Panc1 (cell line): ENCODE results near the gene MOCS1. TPM values are rescaled to one million over a fixed set of nuclear protein-coding genes. Genes with fewer than 3 reads are reported as not detected.

Experiments
- ATAC-seq: fragments of 200-7000 bp; cut with Tn5 transposase; 2 replicates; pipeline ENCODE4 v1.9.1; 2020; ENCODE audit warnings: mild to moderate bottlenecking, moderate library complexity
- BruUV-seq: library from RNA; stranded (reverse); fragments of 400-500 nt; replicated peaks from 2 replicates; lab custom pipeline; 2021; lab: Mats Ljungman, UMichigan
- CTCF ChIA-PET: fragments of 300-600 bp; sonication (Branson Sonifier 250); formaldehyde crosslinking; loops from one replicate; lab custom pipeline; 2022; ENCODE audit warnings: antibody characterized with exemption; lab: Charles Lee
- POLR2A ChIA-PET: fragments of 300-600 bp; sonication (Branson Sonifier 250); formaldehyde crosslinking; loops from one replicate; lab custom pipeline; 2022; ENCODE audit warnings: antibody characterized with exemption; lab: Charles Lee
- DNase-seq: peaks from one replicate; pipeline ENCODE4 v3.0.0-alpha.2; 2010; ENCODE audit warnings: low read depth, low spot score
- H3K27ac ChIP-seq: 2 replicates; pipeline ENCODE4 v1.5.1; 2011; ENCODE audit warnings: mild to moderate bottlenecking, low read length, inconsistent platforms
- H3K27me3 ChIP-seq: fragments of 200-500 bp; sonication (Bioruptor generic); 2 replicates; pipeline ENCODE4 v1.6.0; 2014; ENCODE audit warnings: low read length, inconsistent platforms; ENCODE audit not compliant: control insufficient read depth, insufficient read depth
- H3K36me3 ChIP-seq: fragments of 200-500 bp; sonication (Bioruptor generic); 2 replicates; pipeline ENCODE4 v1.5.1; 2014; ENCODE audit warnings: inconsistent platforms, mild to moderate bottlenecking, low read length, moderate library complexity; ENCODE audit not compliant: control insufficient read depth, insufficient read depth
- H3K4me1 ChIP-seq: 2 replicates; pipeline ENCODE4 v1.5.1; 2011; ENCODE audit warnings: inconsistent platforms, mild to moderate bottlenecking, low read length, moderate library complexity; ENCODE audit not compliant: control insufficient read depth, insufficient read depth
- H3K4me3 ChIP-seq, 2 experiments: 2 replicates each; pipeline ENCODE4 v1.5.1; 2011 to 2012; ENCODE audit warnings: low read depth in 2 of 2, low read length in 2 of 2, mild to moderate bottlenecking in 2 of 2, inconsistent platforms in 1 of 2, moderate library complexity in 1 of 2
- H3K9me3 ChIP-seq: fragments of 200-500 bp; sonication (Bioruptor generic); 2 replicates; pipeline ENCODE4 v1.5.1; 2014; ENCODE audit warnings: low read depth, mild to moderate bottlenecking, inconsistent platforms, low read length, moderate library complexity; ENCODE audit not compliant: control insufficient read depth, insufficient read depth
- CTCF ChIP-seq: fragments of 450-650 bp; IDR thresholded peaks from 2 replicates; pipeline ENCODE4 v1.5.1; 2017; ENCODE audit warnings: mild to moderate bottlenecking
- POLR2AphosphoS5 ChIP-seq: IDR thresholded peaks from 2 replicates; pipeline ENCODE4 v1.6.1; 2012; ENCODE audit warnings: mild to moderate bottlenecking, low read depth, low read length, moderate library complexity
- REST ChIP-seq, 2 experiments: IDR thresholded peaks; 2 replicates each; pipeline ENCODE4 v1.6.1; 2011 to 2012; ENCODE audit warnings: low read depth in 2 of 2, control low read depth in 1 of 2, low read length in 1 of 2, mild to moderate bottlenecking in 1 of 2, moderate library complexity in 1 of 2; ENCODE audit not compliant: insufficient read depth in 1 of 2
- SIN3A ChIP-seq: IDR thresholded peaks from 2 replicates; pipeline ENCODE4 v1.6.1; 2012; ENCODE audit warnings: low read depth, mild to moderate bottlenecking, low read length, moderate library complexity, borderline replicate concordance; ENCODE audit not compliant: insufficient read depth
- TCF7L2 ChIP-seq: IDR thresholded peaks from 2 replicates; pipeline ENCODE4 v1.6.1; 2011; ENCODE audit warnings: mild to moderate bottlenecking, low read depth, low read length, inconsistent platforms
- in situ Hi-C: cut with HindIII; loops from 2 replicates; pipeline ENCODE4 v1.10.0; 2016; ENCODE audit warnings: low sequenced_read_pairs, low pct_unique_long_range_greater_than_20kb
- intact Hi-C: fragments of 100-400 bp; cut with micrococcal nuclease; formaldehyde crosslinking; loops from one replicate; pipeline ENCODE4 v1.10.0; 2022; ENCODE audit not compliant: unreplicated experiment
- total RNA-seq: library from RNA; stranded (reverse); gene quantifications from one replicate; pipeline ENCODE4 v1.2.1, GENCODE V29; 2021; ENCODE audit not compliant: unreplicated experiment

Gene MOCS1
- total RNA-seq, 1 experiment from 2014 or later = 0.98 TPM

DNA sequence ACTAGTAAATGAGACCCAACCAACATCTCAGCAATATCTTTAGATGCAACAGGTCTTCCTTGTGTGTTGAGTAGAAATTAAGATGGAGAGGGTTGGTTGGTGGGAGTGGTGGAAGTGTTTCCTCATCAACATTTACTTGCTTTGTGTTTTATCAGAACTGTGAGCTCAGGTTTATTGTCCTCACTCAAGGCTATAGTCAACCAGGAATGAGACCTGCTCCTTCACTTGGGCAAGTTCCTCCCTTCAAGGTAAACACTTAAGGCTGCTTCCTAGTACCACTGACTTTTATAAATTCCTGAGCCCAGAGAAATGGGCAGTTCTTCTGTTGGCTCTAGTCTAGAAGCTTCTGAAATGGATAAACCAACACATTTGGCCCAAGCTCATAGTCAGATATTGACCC is 48.9 kb upstream of the MOCS1 start:
- H3K27me3 ChIP-seq = no peaks in the 10 kb centered on the region; the same call in 1 of the 2 replicates
- BruUV-seq = no TSS peak
- no peak for TF ChIP-seq REST (IDR thresholded peaks at IDR 0.05; ENCODE audit: insufficient read depth in 1 of 2, low read depth in 2 of 2, low read length in 1 of 2)
- H3K27ac ChIP-seq = no peak overlapping the region
- no peak for DNase-seq
- H3K36me3 ChIP-seq = no peaks in the 10 kb centered on the region
- H3K4me3 ChIP-seq = no peak overlapping the region
- POLR2A ChIA-PET = no interaction called here
- H3K4me1 ChIP-seq = no peaks in the 10 kb centered on the region
- no peaks in the 10 kb centered on the region for H3K9me3 ChIP-seq
- CTCF ChIA-PET = no interaction called here
- in situ Hi-C loops = no loop called here
- ATAC-seq = no peak
- intact Hi-C loops = loop anchor here (5.0 kb wide), 1 partner anchor 324 kb away; no protein-coding TSS in a partner anchor

- Histone ChIP-seq H3K4me1 (no peaks in the 10 kb centered on the region), H3K9me3 (no peaks in the 10 kb centered on the region), H3K27ac (no peak overlapping the region), H3K4me3 (no peak overlapping the region), H3K36me3 (no peaks in the 10 kb centered on the region), H3K27me3 (no peaks in the 10 kb centered on the region; the same call in 1 of the 2 replicates)
- no peak for TF ChIP-seq SIN3A
- TF ChIP-seq REST (IDR thresholded peaks at IDR 0.05; ENCODE audit: insufficient read depth in 1 of 2, low read depth in 2 of 2, low read length in 1 of 2) = no peak
- no peak for TF ChIP-seq CTCF
- TF ChIP-seq POLR2AphosphoS5 = no peak
- TF ChIP-seq TCF7L2 = no peak
- ATAC-seq = no peak
- POLR2A ChIA-PET = no interaction called here
- intact Hi-C loops = loop anchor here (5.0 kb wide), 1 partner anchor 325 kb away; no protein-coding TSS in a partner anchor
- in situ Hi-C loops = no loop called here
- CTCF ChIA-PET = no interaction called here
- BruUV-seq = no TSS peak
- DNase-seq = no peak
Observed at GRCh38 chr6:39982720-39983119, 48.5 kb upstream of the MOCS1 start.
